T-cell (primary cell): ENCODE measurements around the gene HBZ. TPM values are rescaled to one million over a fixed set of nuclear protein-coding genes. Genes with fewer than 3 reads are reported as not detected.

ENCODE experiments used
- ATAC-seq, 4 experiments: fragments of 200-7000 bp in 3 of 4; fragments of 150-1000 bp in 1 of 4; cut with Tn5 transposase; replicated peaks in 1 of 4; 1 replicate in 3 of 4; 2 replicates in 1 of 4; pipeline ENCODE4 v1.10.0; 2021; ENCODE audit warnings: moderate library complexity in 3 of 4, mild to moderate bottlenecking in 2 of 4, moderate number of reproducible peaks in 1 of 4
- CTCF ChIA-PET, 2 donors: fragments of 300-600 bp; sonication (Branson Sonifier 250); formaldehyde crosslinking; loops; one replicate each; lab custom pipeline; 2022; ENCODE audit warnings: antibody characterized with exemption in 2 of 2; lab: Charles Lee
- POLR2A ChIA-PET, 2 donors: fragments of 300-600 bp; sonication (Branson Sonifier 250); formaldehyde crosslinking; loops; one replicate each; lab custom pipeline; 2022; ENCODE audit warnings: antibody characterized with exemption in 2 of 2; lab: Charles Lee
- DNase-seq, 35 experiments: peaks; one replicate each; pipeline versions ENCODE4 v3.0.0 to v3.0.0-alpha.2; 2013 to 2023
- H3K27ac ChIP-seq: one replicate; pipeline ENCODE4 v1.5.1; 2013; ENCODE audit warnings: low read length
- H3K27me3 ChIP-seq, 2 experiments: replicated peaks in 1 of 2; 1 replicate in 1 of 2; 2 replicates in 1 of 2; pipeline versions ENCODE4 v1.6.1 to v1.7.0; 2013; ENCODE audit warnings: low read length in 1 of 2, mixed read lengths in 1 of 2; ENCODE audit not compliant: control insufficient read depth in 2 of 2, insufficient read depth in 2 of 2; ENCODE audit errors: extremely low read depth in 1 of 2
- H3K36me3 ChIP-seq, 2 donors: 1 replicate in 1 of 2; 2 replicates in 1 of 2; pipeline versions ENCODE4 v1.6.1 to v1.7.0; 2013; ENCODE audit warnings: low read length in 1 of 2; ENCODE audit not compliant: control insufficient read depth in 2 of 2, insufficient read depth in 1 of 2; ENCODE audit errors: extremely low read depth in 1 of 2
- H3K4me1 ChIP-seq, 2 experiments: 1 replicate in 1 of 2; 2 replicates in 1 of 2; pipeline versions ENCODE4 v1.6.1 to v1.7.0; 2013; ENCODE audit warnings: low read length in 2 of 2, mixed read lengths in 1 of 2; ENCODE audit not compliant: insufficient read depth in 2 of 2, control insufficient read depth in 1 of 2; ENCODE audit errors: extremely low read depth in 1 of 2
- H3K4me3 ChIP-seq, 2 donors: 1 replicate in 1 of 2; 2 replicates in 1 of 2; pipeline versions ENCODE4 v1.5.1 to v1.7.0; 2013; ENCODE audit warnings: mild to moderate bottlenecking in 2 of 2, low read length in 1 of 2, moderate library complexity in 1 of 2; ENCODE audit not compliant: control insufficient read depth in 1 of 2; ENCODE audit errors: extremely low read depth in 1 of 2
- H3K9me3 ChIP-seq: 2 replicates; pipeline ENCODE4 v1.7.0; 2013
- H3K27ac Mint-ChIP-seq, 2 donors: one replicate each; pipeline ENCODE4 v1.8.0; 2020 to 2021; ENCODE audit warnings: mild to moderate bottlenecking in 2 of 2, mixed read lengths in 2 of 2
- H3K27me3 Mint-ChIP-seq, 2 donors: one replicate each; pipeline ENCODE4 v1.8.0; 2021 to 2022; ENCODE audit warnings: mixed read lengths in 2 of 2
- H3K36me3 Mint-ChIP-seq: one replicate; pipeline ENCODE4 v1.8.0; 2021; ENCODE audit warnings: mixed read lengths
- H3K4me1 Mint-ChIP-seq, 3 donors: one replicate each; pipeline ENCODE4 v1.8.0; 2020 to 2022; ENCODE audit warnings: mixed read lengths in 3 of 3, mild to moderate bottlenecking in 1 of 3
- H3K4me3 Mint-ChIP-seq, 3 donors: one replicate each; pipeline ENCODE4 v1.8.0; 2020 to 2022; ENCODE audit warnings: mild to moderate bottlenecking in 3 of 3, mixed read lengths in 3 of 3, moderate library complexity in 3 of 3
- H3K9me3 Mint-ChIP-seq, 3 donors: one replicate each; pipeline ENCODE4 v1.8.0; 2020 to 2022; ENCODE audit warnings: mixed read lengths in 3 of 3
- WGBS: methylation state at CpG from one replicate; pipeline ENCODE4 v1.1.5; 2013; ENCODE audit warnings: missing lambda C conversion rate; ENCODE audit not compliant: insufficient coverage; 5-methylcytosine and 5-hydroxymethylcytosine counted together
- total RNA-seq, 35 experiments: library from RNA in 6 of 35; stranded (reverse) in 6 of 35; fragments of 120-200 nt in 1 of 35; gene quantifications; one replicate each; pipeline versions ENCODE4 v1.2.1 to v1.2.4 and lab custom pipeline; 2013 to 2026

HBZ gene
- total RNA-seq, 5 donors from 2014 or later (not counting 1 experiment from before 2014, with no cell fraction given), result 0.51 to 0.76 (median 0.59) TPM; not detected in 2

DNA sequence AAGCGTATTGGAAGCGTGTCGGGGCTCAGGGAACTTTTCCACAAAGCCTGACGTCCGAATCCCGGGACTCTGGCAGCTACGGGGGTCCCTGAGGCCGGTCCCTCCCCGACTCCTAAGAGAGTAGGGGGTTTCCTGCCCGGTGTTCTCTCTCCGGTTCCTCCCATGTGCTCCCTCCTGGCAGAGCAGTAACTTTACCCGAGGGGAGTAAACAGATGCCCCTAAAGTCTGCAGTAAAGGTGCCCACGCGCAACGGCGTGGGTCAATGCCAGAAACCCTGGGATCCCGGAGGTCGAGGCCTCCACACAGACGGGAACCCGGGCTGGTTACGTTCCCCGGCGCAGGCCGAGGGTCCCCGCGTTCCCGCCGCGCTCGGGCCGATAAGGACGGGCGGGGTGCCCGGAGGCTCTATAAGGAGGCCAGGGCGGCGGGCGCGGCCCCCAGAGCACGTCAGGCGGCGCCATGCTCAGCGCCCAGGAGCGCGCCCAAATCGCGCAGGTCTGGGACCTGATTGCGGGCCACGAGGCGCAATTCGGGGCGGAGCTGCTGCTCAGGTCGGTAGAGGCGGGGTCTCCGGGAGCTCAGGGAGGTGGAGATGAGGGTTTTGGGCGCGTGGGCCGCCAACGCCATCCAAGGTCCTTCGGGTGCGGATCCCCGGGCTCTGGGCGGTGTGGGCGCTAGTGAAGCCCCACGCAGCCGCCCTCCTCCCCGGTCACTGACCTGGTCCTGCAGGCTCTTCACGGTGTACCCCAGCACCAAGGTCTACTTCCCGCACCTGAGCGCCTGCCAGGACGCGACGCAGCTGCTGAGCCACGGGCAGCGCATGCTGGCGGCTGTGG, 13.3 kb downstream of the HBZ start, which contains the start of gene HBM:
TSS of gene HBM (plus strand) at position 440 of the 836 bp plus-strand sequence. CDS start at position 460, 20 bp downstream.
- WGBS, result 2% methylated on average over 71 of the region's 75 CpGs
- ChIA-PET CTCF (interaction anchor here in 1 of 2 donors (0.5 kb wide), 1 partner anchor 422 kb away, joined by 4 read pairs; no protein-coding TSS in a partner anchor), POLR2A (interaction anchor here in 1 of 2 donors (0.6 kb wide), 1 partner anchor 78 kb away, joined by 4 read pairs; no protein-coding TSS in a partner anchor)
- Histone ChIP-seq H3K27ac (no peak within 1 kb of the TSS), H3K4me1 (peaks cover 4 to 21% of the 10 kb centered on the region in 2 experiments), H3K27me3 (peaks cover 7 to 77% of the 10 kb centered on the region in 2 experiments), H3K9me3 (no peaks in the 10 kb centered on the region), H3K36me3 (no peaks in the 10 kb centered on the region), H3K4me3 (peak within 1 kb of the TSS in 1 of 2 donors; percentile 53)
- peak in 3 of 35 experiments; percentile 9 to 29 (median 23) for DNase-seq
- Mint-ChIP-seq H3K9me3 (no peaks in the 10 kb centered on the region), H3K4me3 (peak within 1 kb of the TSS; percentile 28 to 65 (median 34)), H3K4me1 (peaks cover 0 to 17% (median 9%) of the 10 kb centered on the region in 3 donors), H3K27me3 (peaks cover 36 to 58% of the 10 kb centered on the region in 2 donors), H3K36me3 (no peaks in the 10 kb centered on the region), H3K27ac (no peak within 1 kb of the TSS)
- peak; percentile 27 to 53 (median 40) for ATAC-seq

DNA sequence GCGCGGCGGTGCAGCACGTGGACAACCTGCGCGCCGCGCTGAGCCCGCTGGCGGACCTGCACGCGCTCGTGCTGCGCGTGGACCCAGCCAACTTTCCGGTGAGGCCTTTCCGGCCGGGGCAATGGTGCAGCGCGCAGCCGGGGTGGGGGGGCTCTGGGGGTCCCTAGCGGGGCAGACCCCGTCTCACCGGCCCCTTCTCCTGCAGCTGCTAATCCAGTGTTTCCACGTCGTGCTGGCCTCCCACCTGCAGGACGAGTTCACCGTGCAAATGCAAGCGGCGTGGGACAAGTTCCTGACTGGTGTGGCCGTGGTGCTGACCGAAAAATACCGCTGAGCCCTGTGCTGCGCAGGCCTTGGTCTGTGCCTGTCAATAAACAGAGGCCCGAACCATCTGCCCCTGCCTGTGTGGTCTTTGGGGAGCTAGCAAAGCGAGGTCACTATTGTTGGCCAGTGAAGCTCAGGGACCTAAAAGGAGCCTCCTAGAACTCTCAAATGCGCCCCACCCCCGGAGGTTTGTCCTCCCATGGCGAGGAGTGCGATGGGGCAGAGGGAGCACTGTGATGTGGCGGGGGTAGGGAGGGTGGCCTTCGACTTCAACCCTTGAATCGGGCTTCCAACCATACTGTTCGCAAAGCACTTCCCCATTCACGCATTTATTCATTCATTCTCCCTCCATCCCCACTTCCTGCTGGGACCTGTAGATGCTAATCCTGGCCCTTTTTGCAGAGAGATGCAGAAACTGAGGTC, 14.1 kb downstream of the HBZ start:
- ATAC-seq, result peak in 3 of 4 experiments; percentile 48 to 57 (median 48)

DNA sequence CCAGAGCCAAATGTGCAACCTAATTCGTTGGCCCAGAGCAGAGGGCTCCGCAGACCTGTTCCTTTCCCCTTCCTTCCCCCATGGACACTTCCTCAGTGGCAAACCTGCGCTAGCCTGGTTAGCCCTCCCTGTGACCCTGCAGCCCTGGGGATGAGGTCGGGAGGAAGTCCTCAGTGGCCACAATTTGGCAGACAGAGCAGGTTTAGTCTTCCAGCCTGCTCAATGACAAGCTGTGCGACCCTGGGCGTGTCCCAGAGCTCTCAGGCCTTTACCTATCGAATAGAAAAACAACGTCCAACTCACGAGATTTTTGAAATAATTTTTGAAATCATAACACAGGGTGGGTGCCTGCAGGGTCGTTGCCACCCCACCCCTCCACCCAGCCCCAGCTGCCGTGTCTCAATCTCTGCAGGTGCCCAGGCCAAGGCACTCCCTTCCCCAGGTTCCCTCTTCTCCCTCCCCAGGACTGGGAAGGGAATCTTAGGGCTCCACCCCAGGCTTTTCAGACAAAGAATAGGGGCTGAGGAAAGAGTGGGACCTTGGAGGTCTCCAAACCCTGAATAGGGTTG, 14.8 kb downstream of the HBZ start:
- Mint-ChIP-seq H3K4me3 (peak overlapping the region in 2 of 3 donors; percentile 54 to 65), H3K27me3 (peaks cover 36 to 59% of the 10 kb centered on the region in 2 donors), H3K9me3 (no peaks in the 10 kb centered on the region), H3K27ac (no peak overlapping the region), H3K4me1 (peaks cover 0 to 21% (median 9%) of the 10 kb centered on the region in 3 donors), H3K36me3 (no peaks in the 10 kb centered on the region)
- H3K36me3 ChIP-seq, result no peaks in the 10 kb centered on the region
- DNase-seq, result no peak
- no peak for ATAC-seq
- 34% methylated on average over 9 of the region's 11 CpGs for WGBS
- no peaks in the 10 kb centered on the region for H3K9me3 ChIP-seq
- H3K27ac ChIP-seq, result no peak overlapping the region
- ChIA-PET CTCF (no interaction called here), POLR2A (interaction anchor here in 1 of 2 donors (0.5 kb wide), 1 partner anchor 26 kb away, joined by 3 read pairs; no protein-coding TSS in a partner anchor)
- H3K4me3 ChIP-seq, result no peak overlapping the region
- peaks cover 4 to 21% of the 10 kb centered on the region in 2 experiments for H3K4me1 ChIP-seq
- peaks cover 9 to 74% of the 10 kb centered on the region in 2 experiments for H3K27me3 ChIP-seq

More for the DNA sequence above, 14.1 kb downstream of the HBZ start:
- POLR2A ChIA-PET, result interaction anchor here in 1 of 2 donors (0.6 kb wide), 1 partner anchor 79 kb away, joined by 4 read pairs; no protein-coding TSS in a partner anchor
- CTCF ChIA-PET, result interaction anchor here in 1 of 2 donors (0.5 kb wide), 1 partner anchor 421 kb away, joined by 4 read pairs; no protein-coding TSS in a partner anchor
- Mint-ChIP-seq H3K27me3 (peaks cover 35 to 58% of the 10 kb centered on the region in 2 donors), H3K4me3 (peak overlapping the region in 2 of 3 donors; percentile 54 to 65), H3K4me1 (peaks cover 0 to 19% (median 9%) of the 10 kb centered on the region in 3 donors), H3K9me3 (no peaks in the 10 kb centered on the region), H3K27ac (no peak overlapping the region), H3K36me3 (no peaks in the 10 kb centered on the region)
- 10% methylated on average over 39 of the region's 45 CpGs for WGBS
- H3K4me3 ChIP-seq, result no peak overlapping the region
- no peaks in the 10 kb centered on the region for H3K36me3 ChIP-seq
- H3K9me3 ChIP-seq, result no peaks in the 10 kb centered on the region
- DNase-seq, result peak in 1 of 35 experiments; percentile 33
- H3K27ac ChIP-seq, result no peak overlapping the region
- H3K27me3 ChIP-seq, result peaks cover 9 to 74% of the 10 kb centered on the region in 2 experiments
- peaks cover 4 to 21% of the 10 kb centered on the region in 2 experiments for H3K4me1 ChIP-seq

DNA sequence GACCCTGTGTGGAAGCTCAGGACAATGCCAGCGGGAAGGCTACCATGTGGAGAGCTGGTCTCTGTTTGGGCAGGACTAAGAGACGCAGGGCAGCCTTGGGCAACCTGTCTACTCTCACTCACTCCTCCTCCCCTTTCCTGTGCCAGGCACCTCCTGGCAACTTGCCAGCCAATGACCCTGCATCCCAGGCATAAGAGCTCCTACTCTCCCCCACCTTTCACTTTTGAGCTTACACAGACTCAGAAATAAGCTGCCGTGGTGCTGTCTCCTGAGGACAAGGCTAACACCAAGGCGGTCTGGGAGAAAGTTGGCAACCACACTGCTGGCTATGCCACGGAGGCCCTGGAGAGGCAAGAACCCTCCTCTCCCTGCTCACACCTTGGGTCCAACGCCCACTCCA, 16.0 kb downstream of the HBZ start:
- Mint-ChIP-seq H3K4me1 (peaks cover 0 to 22% (median 10%) of the 10 kb centered on the region in 3 donors), H3K9me3 (no peaks in the 10 kb centered on the region), H3K27me3 (peaks cover 34 to 57% of the 10 kb centered on the region in 2 donors), H3K36me3 (no peaks in the 10 kb centered on the region), H3K4me3 (no peak overlapping the region), H3K27ac (peak overlapping the region in 1 of 2 donors; percentile 31)
- Histone ChIP-seq H3K27ac (no peak overlapping the region), H3K9me3 (no peaks in the 10 kb centered on the region), H3K4me3 (no peak overlapping the region), H3K4me1 (peaks cover 4 to 23% of the 10 kb centered on the region in 2 experiments), H3K27me3 (peaks cover 9 to 70% of the 10 kb centered on the region in 2 experiments), H3K36me3 (no peaks in the 10 kb centered on the region)
- ATAC-seq (no peak), DNase-seq (no peak)
- ChIA-PET POLR2A (no interaction called here), CTCF (interaction anchor here (0.6 to 0.7 kb wide), 3 partner anchors 11 to 176 kb away, joined by 3 to 7 read pairs (median 5); no protein-coding TSS in a partner anchor)
- 68% methylated on average over 6 of the region's 6 CpGs for WGBS

DNA sequence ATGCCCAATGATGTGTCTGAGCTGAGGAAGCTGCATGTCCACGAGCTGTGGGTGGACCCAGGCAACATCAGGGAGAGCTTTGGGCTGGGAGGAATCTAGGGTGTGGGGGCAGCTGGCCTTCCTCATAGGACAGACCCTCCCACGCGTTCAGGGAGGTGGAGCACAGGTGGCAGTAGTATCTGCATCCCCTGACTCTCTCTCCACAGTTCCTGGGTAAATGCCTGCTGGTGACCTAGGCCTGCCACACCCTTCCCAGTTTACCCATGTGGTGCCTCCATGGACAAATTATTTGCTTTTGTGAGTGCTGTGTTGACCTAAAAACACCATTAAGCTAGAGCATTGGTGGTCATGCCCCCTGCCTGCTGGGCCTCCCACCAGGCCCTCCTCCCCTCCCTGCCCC, 16.6 kb downstream of the HBZ start:
- DNase-seq (no peak), ATAC-seq (no peak)
- WGBS, result no CpG with 5 or more reads among the region's 3 CpGs
- H3K36me3 ChIP-seq, result no peaks in the 10 kb centered on the region
- H3K4me3 Mint-ChIP-seq, result no peak overlapping the region
- peak overlapping the region in 1 of 2 donors; percentile 31 for H3K27ac Mint-ChIP-seq
- no peaks in the 10 kb centered on the region for H3K36me3 Mint-ChIP-seq
- ChIA-PET CTCF (no interaction called here), POLR2A (no interaction called here)
- H3K9me3 Mint-ChIP-seq, result no peaks in the 10 kb centered on the region
- no peak overlapping the region for H3K27ac ChIP-seq
- H3K9me3 ChIP-seq, result no peaks in the 10 kb centered on the region
- H3K4me1 Mint-ChIP-seq, result peaks cover 0 to 25% (median 11%) of the 10 kb centered on the region in 3 donors
- H3K4me3 ChIP-seq, result no peak overlapping the region
- H3K4me1 ChIP-seq, result peaks cover 4 to 25% of the 10 kb centered on the region in 2 experiments
- peaks cover 9 to 68% of the 10 kb centered on the region in 2 experiments for H3K27me3 ChIP-seq
- peaks cover 36 to 60% of the 10 kb centered on the region in 2 donors for H3K27me3 Mint-ChIP-seq
